Glutamatergic neuron (in vitro differentiated cells): Measurements from ENCODE around the gene ICE2. TPM values are rescaled to one million over a fixed set of nuclear protein-coding genes. Genes with fewer than 3 reads are reported as not detected.

ENCODE experiments used
- DNase-seq: peaks from one replicate; pipeline ENCODE4 v3.0.0; 2022
- H3K27ac Mint-ChIP-seq: one replicate; pipeline ENCODE4 v1.8.0; 2020; ENCODE audit warnings: mild to moderate bottlenecking, mixed read lengths, inconsistent platforms; ENCODE audit not compliant: unreplicated experiment
- H3K27me3 Mint-ChIP-seq: one replicate; pipeline ENCODE4 v1.8.0; 2020; ENCODE audit warnings: mild to moderate bottlenecking, moderate library complexity, mixed read lengths, inconsistent platforms; ENCODE audit not compliant: unreplicated experiment
- H3K36me3 Mint-ChIP-seq: one replicate; pipeline ENCODE4 v1.8.0; 2020; ENCODE audit warnings: mild to moderate bottlenecking, mixed read lengths, inconsistent platforms; ENCODE audit not compliant: unreplicated experiment
- H3K4me1 Mint-ChIP-seq: one replicate; pipeline ENCODE4 v1.8.0; 2020; ENCODE audit warnings: mild to moderate bottlenecking, low read depth, mixed read lengths, inconsistent platforms; ENCODE audit not compliant: unreplicated experiment
- H3K4me3 Mint-ChIP-seq: one replicate; pipeline ENCODE4 v1.8.0; 2020; ENCODE audit warnings: mild to moderate bottlenecking, mixed read lengths, inconsistent platforms; ENCODE audit not compliant: unreplicated experiment
- H3K9me3 Mint-ChIP-seq: one replicate; pipeline ENCODE4 v1.8.0; 2020; ENCODE audit warnings: mild to moderate bottlenecking, moderate library complexity, mixed read lengths, inconsistent platforms; ENCODE audit not compliant: unreplicated experiment
- total RNA-seq: library from RNA; stranded (reverse); fragmentation: NEBNext Ultra II Directional; extraction: Animal tissue kit (Norgen Biotek cat#: 25700); gene quantifications from one replicate; pipeline ENCODE4 v1.2.1, GENCODE V29; 2021; ENCODE audit not compliant: unreplicated experiment
- TF ChIP-seq, protein P1 (sequence below): fragments of 200-600 bp; sonication (generic); IDR thresholded peaks from one replicate; pipeline ENCODE4 v1.5.0; 2021; ENCODE audit not compliant: partially characterized antibody, unreplicated experiment

ICE2 gene
- total RNA-seq, 1 donor from 2014 or later, result 53.9 TPM

DNA sequence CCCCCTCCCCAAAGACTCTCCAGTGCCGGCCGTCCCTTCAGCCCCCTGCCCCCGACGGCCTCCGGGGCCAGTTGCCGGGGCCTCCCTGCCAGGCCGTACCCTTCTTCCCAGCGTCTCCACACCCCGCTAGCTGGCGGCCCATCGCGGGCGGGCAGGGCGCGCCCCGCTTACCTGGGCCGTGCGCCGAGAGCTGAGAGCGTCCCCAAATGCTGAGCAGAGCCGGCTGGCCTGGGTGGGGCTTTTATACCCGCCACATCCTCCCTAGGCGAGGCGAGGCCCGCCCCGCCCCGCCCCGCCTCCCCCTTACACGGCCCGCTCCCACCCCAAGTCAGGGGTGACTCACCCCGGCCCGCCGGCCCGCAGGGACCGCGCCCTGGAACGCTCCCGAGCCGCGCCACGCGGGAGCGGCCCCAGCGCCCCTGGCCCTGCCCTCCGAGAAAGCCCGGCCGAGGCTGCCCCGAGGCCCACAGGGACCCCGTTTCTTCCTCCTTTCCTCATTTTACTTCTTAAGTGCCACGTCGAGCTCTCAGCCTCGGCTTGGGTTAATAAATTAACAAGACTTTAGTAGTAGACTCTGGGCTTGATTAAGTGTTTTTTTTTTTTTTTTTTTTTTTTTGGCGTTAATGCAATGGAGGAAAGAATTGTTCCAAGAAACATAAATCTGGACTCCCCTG, 81.0 kb downstream of the ICE2 start, which contains the start of gene ANXA2:
ANXA2 (minus strand) TSS at position 215 of the 674 bp plus-strand sequence. CDS start 11,911 bp downstream, outside the sequence.
- peaks cover 19% of the 10 kb centered on the region for H3K36me3 Mint-ChIP-seq
- DNase-seq, result peak; percentile 82
- peaks cover 28% of the 10 kb centered on the region for H3K27me3 Mint-ChIP-seq
- peak within 1 kb of the TSS; percentile 97 for H3K27ac Mint-ChIP-seq
- H3K4me1 Mint-ChIP-seq, result peaks cover 49% of the 10 kb centered on the region
- TF ChIP-seq, protein P1, sequence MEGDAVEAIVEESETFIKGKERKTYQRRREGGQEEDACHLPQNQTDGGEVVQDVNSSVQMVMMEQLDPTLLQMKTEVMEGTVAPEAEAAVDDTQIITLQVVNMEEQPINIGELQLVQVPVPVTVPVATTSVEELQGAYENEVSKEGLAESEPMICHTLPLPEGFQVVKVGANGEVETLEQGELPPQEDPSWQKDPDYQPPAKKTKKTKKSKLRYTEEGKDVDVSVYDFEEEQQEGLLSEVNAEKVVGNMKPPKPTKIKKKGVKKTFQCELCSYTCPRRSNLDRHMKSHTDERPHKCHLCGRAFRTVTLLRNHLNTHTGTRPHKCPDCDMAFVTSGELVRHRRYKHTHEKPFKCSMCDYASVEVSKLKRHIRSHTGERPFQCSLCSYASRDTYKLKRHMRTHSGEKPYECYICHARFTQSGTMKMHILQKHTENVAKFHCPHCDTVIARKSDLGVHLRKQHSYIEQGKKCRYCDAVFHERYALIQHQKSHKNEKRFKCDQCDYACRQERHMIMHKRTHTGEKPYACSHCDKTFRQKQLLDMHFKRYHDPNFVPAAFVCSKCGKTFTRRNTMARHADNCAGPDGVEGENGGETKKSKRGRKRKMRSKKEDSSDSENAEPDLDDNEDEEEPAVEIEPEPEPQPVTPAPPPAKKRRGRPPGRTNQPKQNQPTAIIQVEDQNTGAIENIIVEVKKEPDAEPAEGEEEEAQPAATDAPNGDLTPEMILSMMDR, result no peak
- peaks cover 29% of the 10 kb centered on the region for H3K9me3 Mint-ChIP-seq
- peak within 1 kb of the TSS; percentile 96 for H3K4me3 Mint-ChIP-seq

DNA sequence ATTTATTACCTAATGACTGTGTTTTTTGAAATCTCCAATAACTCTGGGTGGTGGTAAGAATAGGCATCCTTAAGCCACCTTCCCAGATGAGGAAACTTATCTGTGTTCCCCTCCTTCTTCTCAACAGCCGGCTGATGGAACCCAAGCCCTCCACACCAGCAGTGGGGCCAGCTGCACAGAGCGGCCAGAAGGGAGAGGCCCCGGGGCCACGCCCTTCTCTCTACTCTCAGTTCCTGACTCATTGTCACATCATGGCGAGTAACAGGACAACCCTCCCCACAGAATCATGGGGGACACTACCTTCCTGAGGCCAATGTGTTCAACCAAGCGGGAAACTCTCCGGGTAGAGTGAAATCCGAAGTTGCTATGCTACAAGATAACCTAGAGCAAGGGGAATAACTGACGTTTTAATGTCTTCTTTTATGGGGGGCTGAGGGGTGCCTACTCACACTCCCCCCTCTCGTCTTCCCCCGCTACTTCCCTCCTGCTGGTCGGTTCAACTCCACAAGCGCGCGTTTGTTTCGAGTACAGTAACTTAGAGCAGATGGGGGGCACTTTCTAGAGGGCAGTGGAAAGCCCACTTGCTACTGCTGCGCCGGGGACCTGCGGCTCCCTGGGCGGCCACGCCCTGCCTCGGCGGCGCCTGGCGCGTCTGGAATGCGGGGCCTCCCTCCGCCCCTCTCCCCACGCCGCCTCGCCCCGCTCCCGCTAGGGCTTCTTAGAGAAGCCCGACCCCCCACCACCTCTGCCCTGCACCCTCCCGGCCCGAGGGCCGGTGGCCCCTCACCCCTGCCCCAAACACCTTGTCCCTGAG, 81.8 kb downstream of the ICE2 start:
- Mint-ChIP-seq H3K4me3 (peak overlapping the region; percentile 96), H3K4me1 (peaks cover 54% of the 10 kb centered on the region), H3K27ac (peak overlapping the region; percentile 97), H3K27me3 (peaks cover 29% of the 10 kb centered on the region), H3K36me3 (peaks cover 19% of the 10 kb centered on the region), H3K9me3 (peaks cover 29% of the 10 kb centered on the region)
- TF ChIP-seq, protein P1, result no peak
- peak; percentile 77 for DNase-seq

DNA sequence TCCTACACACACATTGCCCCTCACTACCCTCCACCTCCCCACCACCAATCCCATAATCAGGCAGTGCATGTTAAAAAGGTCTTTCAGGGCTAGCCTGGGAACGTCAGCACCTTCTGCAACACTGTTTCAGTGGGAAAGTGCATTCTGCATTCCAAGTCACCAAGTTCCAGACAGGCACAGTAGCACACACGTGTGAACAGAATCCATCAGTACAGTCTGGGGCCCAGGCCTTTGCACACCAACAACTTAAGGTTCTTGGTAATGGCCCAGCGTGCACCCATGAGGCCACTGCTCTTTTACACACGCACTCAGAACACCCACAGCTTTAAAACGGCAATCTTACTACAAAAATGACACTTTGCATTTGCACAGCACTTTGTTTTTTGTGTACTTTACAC, 82.4 kb downstream of the ICE2 start:
- peak overlapping the region; percentile 96 for H3K4me3 Mint-ChIP-seq
- no peak for DNase-seq
- TF ChIP-seq, protein P1, result no peak
- peak overlapping the region; percentile 97 for H3K27ac Mint-ChIP-seq
- peaks cover 59% of the 10 kb centered on the region for H3K4me1 Mint-ChIP-seq
- peaks cover 29% of the 10 kb centered on the region for H3K9me3 Mint-ChIP-seq
- H3K36me3 Mint-ChIP-seq, result peaks cover 19% of the 10 kb centered on the region
- H3K27me3 Mint-ChIP-seq, result peaks cover 31% of the 10 kb centered on the region

DNA sequence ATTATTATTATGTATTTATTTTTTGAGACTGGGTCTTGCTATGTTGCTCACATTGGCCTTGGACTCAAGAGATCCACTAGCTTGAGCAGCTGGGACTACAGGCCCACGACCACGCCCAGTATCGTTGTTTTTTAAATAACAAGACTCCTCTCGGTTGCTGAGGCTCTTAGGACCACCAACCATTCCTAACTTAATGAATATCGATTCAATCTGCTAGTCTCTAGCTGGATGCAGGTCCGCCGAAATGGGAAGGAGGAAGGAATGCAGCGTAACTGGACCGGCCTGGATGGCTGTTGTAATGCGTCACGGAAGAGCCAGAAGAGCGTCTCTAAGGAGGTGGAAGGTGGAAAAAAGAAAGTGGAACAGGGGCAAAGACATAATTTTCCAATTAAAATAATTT, 82.8 kb downstream of the ICE2 start:
- Mint-ChIP-seq H3K4me1 (peaks cover 63% of the 10 kb centered on the region), H3K4me3 (peak overlapping the region; percentile 96), H3K27me3 (peaks cover 32% of the 10 kb centered on the region), H3K36me3 (peaks cover 19% of the 10 kb centered on the region), H3K9me3 (peaks cover 29% of the 10 kb centered on the region), H3K27ac (peak overlapping the region; percentile 97)
- no peak for DNase-seq
- TF ChIP-seq, protein P1, result no peak
